Measurements from ENCODE around the gene NUCB2. TPM values are rescaled to one million over a fixed set of nuclear protein-coding genes. Genes with fewer than 3 reads are reported as not detected.

Gene NUCB2
- total RNA-seq, 1 experiment from 2014 or later = 39.6 TPM

DNA sequence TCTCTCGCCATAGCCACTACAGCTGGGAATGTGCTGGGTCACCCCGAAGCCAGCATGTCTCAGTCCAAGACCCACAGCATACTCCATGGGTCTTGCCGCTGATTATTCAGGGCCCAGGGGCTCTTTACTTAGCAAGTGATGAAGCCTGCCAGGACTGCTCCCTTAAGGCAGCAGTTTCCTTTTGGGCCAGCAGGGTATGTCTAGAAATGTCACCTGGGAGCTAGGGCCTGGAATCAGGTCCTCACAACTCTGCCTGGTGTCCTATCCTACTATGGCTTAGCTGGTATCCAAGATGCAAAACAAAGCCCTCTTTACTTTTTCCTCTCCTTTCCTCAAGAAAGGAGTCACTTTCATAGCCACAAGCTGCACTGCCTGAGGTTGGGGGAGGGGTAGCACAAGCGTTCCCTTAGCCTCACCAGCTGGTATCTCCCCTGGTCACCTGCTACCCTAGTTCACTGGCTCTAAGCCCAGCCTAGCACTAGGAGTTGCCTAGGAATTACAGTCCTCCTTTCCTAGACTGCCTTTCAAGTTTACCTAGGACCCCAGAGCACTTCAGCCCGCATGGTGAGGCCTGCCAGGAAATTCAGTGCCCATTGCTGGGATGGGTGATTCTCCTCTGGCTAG is 52.4 kb downstream of the NUCB2 start:
- no peak for TF ChIP-seq EZH2 (IDR thresholded peaks at IDR 0.05; ENCODE audit: borderline replicate concordance, low read depth, low read length, poor library complexity, severe bottlenecking)
- TF ChIP-seq, protein P1, sequence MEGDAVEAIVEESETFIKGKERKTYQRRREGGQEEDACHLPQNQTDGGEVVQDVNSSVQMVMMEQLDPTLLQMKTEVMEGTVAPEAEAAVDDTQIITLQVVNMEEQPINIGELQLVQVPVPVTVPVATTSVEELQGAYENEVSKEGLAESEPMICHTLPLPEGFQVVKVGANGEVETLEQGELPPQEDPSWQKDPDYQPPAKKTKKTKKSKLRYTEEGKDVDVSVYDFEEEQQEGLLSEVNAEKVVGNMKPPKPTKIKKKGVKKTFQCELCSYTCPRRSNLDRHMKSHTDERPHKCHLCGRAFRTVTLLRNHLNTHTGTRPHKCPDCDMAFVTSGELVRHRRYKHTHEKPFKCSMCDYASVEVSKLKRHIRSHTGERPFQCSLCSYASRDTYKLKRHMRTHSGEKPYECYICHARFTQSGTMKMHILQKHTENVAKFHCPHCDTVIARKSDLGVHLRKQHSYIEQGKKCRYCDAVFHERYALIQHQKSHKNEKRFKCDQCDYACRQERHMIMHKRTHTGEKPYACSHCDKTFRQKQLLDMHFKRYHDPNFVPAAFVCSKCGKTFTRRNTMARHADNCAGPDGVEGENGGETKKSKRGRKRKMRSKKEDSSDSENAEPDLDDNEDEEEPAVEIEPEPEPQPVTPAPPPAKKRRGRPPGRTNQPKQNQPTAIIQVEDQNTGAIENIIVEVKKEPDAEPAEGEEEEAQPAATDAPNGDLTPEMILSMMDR (conservative IDR thresholded peaks at IDR 0.05; ENCODE audit: low read depth, low read length) = no peak
- H3K36me3 ChIP-seq (ENCODE audit: insufficient read depth, low read length, poor library complexity, severe bottlenecking) = peaks cover 2% of the 10 kb centered on the region
- no peak for DNase-seq (ENCODE audit: low spot score)

DNA sequence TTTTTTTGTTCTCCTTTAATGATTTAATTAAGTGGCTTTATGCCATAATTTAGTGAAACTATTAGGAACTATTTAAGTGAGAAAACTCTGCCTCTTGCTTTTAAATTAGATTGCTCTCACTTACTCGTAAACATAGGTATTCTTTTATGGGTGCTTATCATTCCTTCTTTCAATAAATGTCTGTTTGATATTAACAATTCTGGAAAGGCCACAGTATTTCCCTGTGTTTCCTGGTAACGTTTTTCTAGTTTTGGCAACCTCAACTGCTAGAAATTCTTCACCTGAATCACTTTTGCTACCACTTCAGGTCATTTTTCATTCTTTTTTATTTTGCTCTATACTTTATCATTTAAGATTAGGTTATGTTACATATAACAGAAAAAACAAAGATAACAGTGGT is 55.1 kb downstream of the NUCB2 start:
- Histone ChIP-seq H3K4me1 (ENCODE audit: insufficient read depth, low read length, poor library complexity, severe bottlenecking) (no peaks in the 10 kb centered on the region), H3K36me3 (ENCODE audit: insufficient read depth, low read length, poor library complexity, severe bottlenecking) (peaks cover 2% of the 10 kb centered on the region), H3K4me3 (ENCODE audit: low read depth, low read length, poor library complexity, severe bottlenecking) (no peak overlapping the region), H3K9me3 (ENCODE audit: low read depth, low read length, poor library complexity, severe bottlenecking) (no peaks in the 10 kb centered on the region), H3K27me3 (replicated peaks; ENCODE audit: insufficient read depth, low read depth, low read length, poor library complexity) (no peaks in the 10 kb centered on the region), H3K27ac (ENCODE audit: low read depth, low read length, poor library complexity, severe bottlenecking) (no peak overlapping the region)
- intact Hi-C loops (cut with micrococcal nuclease; ENCODE audit: unreplicated experiment) = no loop called here
- TF ChIP-seq, protein P1 (conservative IDR thresholded peaks at IDR 0.05; ENCODE audit: low read depth, low read length) = no peak
- TF ChIP-seq EZH2 (IDR thresholded peaks at IDR 0.05; ENCODE audit: borderline replicate concordance, low read depth, low read length, poor library complexity, severe bottlenecking) = no peak
- DNase-seq (ENCODE audit: low spot score) = no peak
- POLR2A ChIA-PET (ENCODE audit: low non-redundant PET) = no interaction called here
- CTCF ChIA-PET = no interaction called here
- BruUV-seq (replicated peaks) = no TSS peak

More for the DNA sequence above, 52.4 kb downstream of the NUCB2 start:
- no peak overlapping the region for H3K4me3 ChIP-seq (ENCODE audit: low read depth, low read length, poor library complexity, severe bottlenecking)
- CTCF ChIA-PET = no interaction called here
- intact Hi-C loops (cut with micrococcal nuclease; ENCODE audit: unreplicated experiment) = no loop called here
- H3K9me3 ChIP-seq (ENCODE audit: low read depth, low read length, poor library complexity, severe bottlenecking) = no peaks in the 10 kb centered on the region
- no peaks in the 10 kb centered on the region for H3K4me1 ChIP-seq (ENCODE audit: insufficient read depth, low read length, poor library complexity, severe bottlenecking)
- no peaks in the 10 kb centered on the region for H3K27me3 ChIP-seq (replicated peaks; ENCODE audit: insufficient read depth, low read depth, low read length, poor library complexity)
- no TSS peak for BruUV-seq (replicated peaks)
- POLR2A ChIA-PET (ENCODE audit: low non-redundant PET) = no interaction called here
- no peak overlapping the region for H3K27ac ChIP-seq (ENCODE audit: low read depth, low read length, poor library complexity, severe bottlenecking)

DNA sequence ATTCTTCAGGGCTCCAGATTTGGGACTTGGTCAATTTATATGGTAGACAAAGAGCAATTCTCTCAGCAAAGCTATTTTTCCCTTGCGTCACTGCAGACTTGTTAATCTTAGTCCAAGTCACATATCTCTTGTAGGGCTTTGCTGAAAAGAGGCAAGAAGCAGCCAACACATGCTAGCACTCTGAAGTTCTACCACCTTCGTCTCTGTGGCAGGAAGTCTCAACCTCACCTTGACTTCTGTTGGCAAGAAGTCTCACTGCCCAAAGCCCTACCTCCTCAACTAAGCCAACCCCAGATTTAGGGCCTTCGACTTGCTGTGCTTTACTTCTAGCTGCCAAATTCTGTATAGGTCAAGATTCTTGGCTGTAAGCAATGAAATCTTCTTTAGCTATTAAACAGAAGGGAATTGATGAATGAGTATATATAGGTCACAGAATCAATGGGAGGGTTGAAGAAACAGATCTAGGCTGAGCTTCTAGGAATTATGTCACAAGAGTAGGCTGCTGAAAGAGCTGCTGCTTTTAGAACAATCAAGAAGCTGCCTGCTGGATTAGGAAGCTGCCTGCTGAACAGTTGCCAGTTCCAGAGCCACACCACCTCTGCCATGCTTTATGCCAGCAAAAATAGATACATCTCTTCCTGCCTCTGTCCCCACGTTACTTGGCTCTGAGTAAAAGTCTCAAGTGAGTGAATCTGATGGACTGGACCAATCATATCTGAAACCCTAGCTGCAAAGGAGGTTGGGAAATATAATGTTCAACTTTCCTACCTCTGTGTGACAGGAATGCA is 57.5 kb downstream of the NUCB2 start:
- POLR2A ChIA-PET (ENCODE audit: low non-redundant PET) = no interaction called here
- no peaks in the 10 kb centered on the region for H3K4me1 ChIP-seq (ENCODE audit: insufficient read depth, low read length, poor library complexity, severe bottlenecking)
- no TSS peak for BruUV-seq (replicated peaks)
- no peak for DNase-seq (ENCODE audit: low spot score)
- intact Hi-C loops (cut with micrococcal nuclease; ENCODE audit: unreplicated experiment) = no loop called here
- H3K27me3 ChIP-seq (replicated peaks; ENCODE audit: insufficient read depth, low read depth, low read length, poor library complexity) = no peaks in the 10 kb centered on the region
- TF ChIP-seq, protein P1 (conservative IDR thresholded peaks at IDR 0.05; ENCODE audit: low read depth, low read length) = no peak
- no peak for TF ChIP-seq EZH2 (IDR thresholded peaks at IDR 0.05; ENCODE audit: borderline replicate concordance, low read depth, low read length, poor library complexity, severe bottlenecking)
- H3K4me3 ChIP-seq (ENCODE audit: low read depth, low read length, poor library complexity, severe bottlenecking) = no peak overlapping the region
- CTCF ChIA-PET = no interaction called here
- no peaks in the 10 kb centered on the region for H3K9me3 ChIP-seq (ENCODE audit: low read depth, low read length, poor library complexity, severe bottlenecking)
- H3K36me3 ChIP-seq (ENCODE audit: insufficient read depth, low read length, poor library complexity, severe bottlenecking) = peaks cover 2% of the 10 kb centered on the region
- no peak overlapping the region for H3K27ac ChIP-seq (ENCODE audit: low read depth, low read length, poor library complexity, severe bottlenecking)
